Upper lobe of left lung (tissue), 4 donors: ENCODE results near the gene ZNF621.
A peak's percentile ranks its signal among the peaks of the same experiment; 100 is the strongest.

Experiments
- CTCF ChIP-seq, 6 experiments: fragments of 450-650 bp in 4 of 6; fragments of 200-600 bp in 2 of 6; sonication (generic) in 2 of 6; IDR thresholded peaks; one replicate each; pipeline ENCODE4 v1.5.1; 2016 to 2019; ENCODE audit warnings: antibody characterized with exemption in 6 of 6
- POLR2A ChIP-seq, 4 donors: fragments of 450-650 bp; IDR thresholded peaks; one replicate each; pipeline ENCODE4 v1.5.1; 2016 to 2017; ENCODE audit warnings: antibody characterized with exemption in 4 of 4, mild to moderate bottlenecking in 2 of 4

DNA sequence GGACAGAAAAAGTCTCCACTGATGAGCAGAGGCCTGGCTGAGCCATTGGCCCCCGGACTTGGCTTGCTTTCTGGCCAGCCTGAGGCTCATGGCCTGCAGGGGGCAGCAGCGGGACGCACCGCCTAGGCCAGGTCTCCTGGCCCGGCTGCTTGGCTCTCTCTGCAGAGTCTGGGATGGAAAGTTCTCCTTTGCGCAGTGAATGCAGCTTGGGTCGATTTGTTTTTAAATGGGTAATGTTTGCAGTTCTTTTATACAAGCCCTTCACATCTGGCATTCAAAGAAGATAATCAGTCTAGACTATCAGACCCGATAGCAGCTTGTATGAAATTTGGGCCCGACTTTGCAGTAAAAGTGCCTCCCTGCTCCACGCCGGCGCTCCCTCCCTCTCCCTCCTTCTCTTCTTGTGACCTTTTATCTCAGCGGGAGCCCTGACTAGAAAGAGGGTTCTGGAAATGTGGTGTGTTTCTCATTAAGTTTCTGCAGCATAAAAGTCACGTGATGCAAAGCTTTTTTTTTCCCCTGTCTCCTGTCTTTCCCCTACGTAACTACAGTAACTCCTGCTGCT is 59.9 kb downstream of the ZNF621 start:
- TF ChIP-seq CTCF (IDR thresholded peaks at IDR 0.05) = peak; percentile 86 to 94 (median 90)
- TF ChIP-seq POLR2A (IDR thresholded peaks at IDR 0.05) = no peak
